Liver (tissue), 9 donors: ENCODE measurements around the gene TRPT1. TPM values are rescaled to one million over a fixed set of nuclear protein-coding genes. Genes with fewer than 3 reads are reported as not detected.
A peak's percentile ranks its signal among the peaks of the same experiment; 100 is the strongest.

ENCODE experiments used
- DNase-seq: peaks from one replicate; pipeline ENCODE4 v3.0.0-alpha.2; 2017; ENCODE audit warnings: low spot score
- H3K27ac ChIP-seq, 2 donors: one replicate each; pipeline ENCODE4 v1.7.0; 2013; ENCODE audit warnings: inconsistent platforms in 2 of 2, low read length in 2 of 2, control low read depth in 1 of 2, low read depth in 1 of 2, mild to moderate bottlenecking in 1 of 2
- H3K27me3 ChIP-seq, 4 donors: one replicate each; pipeline versions ENCODE4 v1.6.1 to v1.7.0; 2013; ENCODE audit warnings: low read length in 3 of 4, inconsistent platforms in 1 of 4, mild to moderate bottlenecking in 1 of 4, moderate library complexity in 1 of 4; ENCODE audit not compliant: control insufficient read depth in 4 of 4, insufficient read depth in 4 of 4
- H3K36me3 ChIP-seq, 4 donors: one replicate each; pipeline versions ENCODE4 v1.6.1 to v1.7.0; 2013; ENCODE audit warnings: low read length in 3 of 4, mild to moderate bottlenecking in 3 of 4, low read depth in 1 of 4, moderate library complexity in 1 of 4; ENCODE audit not compliant: control insufficient read depth in 4 of 4, insufficient read depth in 3 of 4
- H3K4me1 ChIP-seq, 4 donors: one replicate each; pipeline versions ENCODE4 v1.6.1 to v1.7.0; 2013; ENCODE audit warnings: low read length in 3 of 4, mild to moderate bottlenecking in 3 of 4, moderate library complexity in 1 of 4; ENCODE audit not compliant: control insufficient read depth in 4 of 4, insufficient read depth in 4 of 4
- H3K4me3 ChIP-seq, 3 donors: one replicate each; pipeline versions ENCODE4 v1.6.1 to v1.7.0; 2013; ENCODE audit warnings: low read length in 3 of 3, control low read depth in 1 of 3, low read depth in 1 of 3, mild to moderate bottlenecking in 1 of 3
- H3K9ac ChIP-seq, 2 donors: one replicate each; pipeline ENCODE4 v1.7.0; 2013; ENCODE audit warnings: low read length in 2 of 2, mild to moderate bottlenecking in 2 of 2, moderate library complexity in 2 of 2, control low read depth in 1 of 2, low read depth in 1 of 2
- H3K9me3 ChIP-seq, 4 donors: one replicate each; pipeline versions ENCODE4 v1.6.1 to v1.7.0; 2013; ENCODE audit warnings: low read length in 3 of 4; ENCODE audit not compliant: control insufficient read depth in 4 of 4
- ATF3 ChIP-seq: IDR thresholded peaks from 2 replicates; pipeline ENCODE4 v1.6.1; 2016; ENCODE audit warnings: antibody characterized with exemption
- CTCF ChIP-seq: fragments of 150-350 bp; IDR thresholded peaks from 2 replicates; pipeline ENCODE4 v1.5.1; 2017; ENCODE audit warnings: improper control_type of control experiment, low read depth, low read length; ENCODE audit not compliant: missing input control
- EGR1 ChIP-seq, 2 donors: IDR thresholded peaks; 2 replicates each; pipeline ENCODE4 v1.6.1; 2016 to 2018; ENCODE audit warnings: antibody characterized with exemption in 2 of 2, low read depth in 2 of 2
- FOXA1 ChIP-seq: IDR thresholded peaks from 2 replicates; pipeline ENCODE4 v1.6.1; 2016; ENCODE audit warnings: antibody characterized with exemption
- FOXA2 ChIP-seq: IDR thresholded peaks from 2 replicates; pipeline ENCODE4 v1.6.1; 2016; ENCODE audit warnings: antibody characterized with exemption
- GABPA ChIP-seq, 2 donors: IDR thresholded peaks in 1 of 2; conservative IDR thresholded peaks in 1 of 2; 2 replicates each; pipeline ENCODE4 v1.6.1; 2016; ENCODE audit warnings: antibody characterized with exemption in 2 of 2, mild to moderate bottlenecking in 1 of 2, moderate library complexity in 1 of 2
- HNF4A ChIP-seq, 2 donors: conservative IDR thresholded peaks; 2 replicates each; pipeline ENCODE4 v1.6.1; 2016; ENCODE audit warnings: antibody characterized with exemption in 2 of 2, mild to moderate bottlenecking in 2 of 2
- HNF4G ChIP-seq: IDR thresholded peaks from 2 replicates; pipeline ENCODE4 v1.6.1; 2016; ENCODE audit warnings: antibody characterized with exemption
- JUND ChIP-seq, 2 donors: IDR thresholded peaks; 2 replicates each; pipeline ENCODE4 v1.6.1; 2016; ENCODE audit warnings: antibody characterized with exemption in 2 of 2
- MAX ChIP-seq: IDR thresholded peaks from 2 replicates; pipeline ENCODE4 v1.6.1; 2016; ENCODE audit warnings: antibody characterized with exemption
- NR2F2 ChIP-seq: IDR thresholded peaks from 2 replicates; pipeline ENCODE4 v1.6.1; 2016; ENCODE audit warnings: antibody characterized with exemption
- RAD21 ChIP-seq, 2 donors: IDR thresholded peaks; 2 replicates each; pipeline ENCODE4 v1.6.1; 2016; ENCODE audit warnings: antibody characterized with exemption in 2 of 2, mild to moderate bottlenecking in 2 of 2
- REST ChIP-seq: IDR thresholded peaks from 2 replicates; pipeline ENCODE4 v1.6.1; 2016; ENCODE audit warnings: antibody characterized with exemption, mild to moderate bottlenecking
- RXRA ChIP-seq, 2 donors: IDR thresholded peaks; 2 replicates each; pipeline ENCODE4 v1.6.1; 2017 to 2018; ENCODE audit warnings: antibody characterized with exemption in 2 of 2, mild to moderate bottlenecking in 1 of 2
- SP1 ChIP-seq: IDR thresholded peaks from 2 replicates; pipeline ENCODE4 v1.6.1; 2018; ENCODE audit warnings: antibody characterized with exemption, mild to moderate bottlenecking
- TAF1 ChIP-seq: conservative IDR thresholded peaks from 2 replicates; pipeline ENCODE4 v1.6.1; 2016; ENCODE audit warnings: antibody characterized with exemption, mild to moderate bottlenecking
- YY1 ChIP-seq: IDR thresholded peaks from 2 replicates; pipeline ENCODE4 v1.6.1; 2016; ENCODE audit warnings: antibody characterized with exemption, mild to moderate bottlenecking
- WGBS: extraction: QIAGEN DNeasy Blood & Tissue Kit; methylation state at CpG from one replicate; pipeline ENCODE4 v1.1.7; 2013; 5-methylcytosine and 5-hydroxymethylcytosine counted together
- polyA plus RNA-seq, 2 donors: library from polyadenylated mRNA; stranded (reverse) in 1 of 2; unstranded in 1 of 2; fragments of 200-250 nt in 1 of 2; fragments of >200 nt in 1 of 2; fragmentation: Nextera tagmentation in 1 of 2; extraction: Ambion mirVana in 1 of 2; gene quantifications; one replicate each; pipeline versions ENCODE4 v1.2.1 to v1.2.3, GENCODE V29; 2013 to 2015
- total RNA-seq, 2 donors: library from RNA; depleted of rRNA; stranded (reverse); fragments of >200 nt; gene quantifications; one replicate each; pipeline ENCODE4 v1.2.3, GENCODE V29; 2014
- donor health status: healthy.
- donor health status: healthy.
- donor health status: healthy.
- donor health status: healthy.
- donor health status: healthy.

TRPT1 gene
- total and polyA plus RNA-seq, 4 donors, result 14.0 to 37.8 (median 20.8) TPM

GRCh38 chr11:64240435-64241240 is 14.7 kb upstream of the TRPT1 start, which contains the start of gene FKBP2:
TSS of gene FKBP2 (plus strand) at chr11:64241095. CDS start at chr11:64242388, 1,293 bp downstream.
- no peaks in the 10 kb centered on the region for H3K27me3 ChIP-seq
- peak within 1 kb of the TSS; percentile 85 to 91 for H3K9ac ChIP-seq
- H3K36me3 ChIP-seq, result peaks cover 0 to 6% (median 4%) of the 10 kb centered on the region in 4 donors
- no peaks in the 10 kb centered on the region for H3K9me3 ChIP-seq
- H3K4me1 ChIP-seq, result peaks cover 21 to 59% (median 41%) of the 10 kb centered on the region in 4 donors
- 1% methylated on average over 58 of the region's 58 CpGs for WGBS
- peak within 1 kb of the TSS; percentile 74 to 94 (median 80) for H3K4me3 ChIP-seq
- peak within 1 kb of the TSS; percentile 97 to 99 for H3K27ac ChIP-seq
- TF ChIP-seq RXRA (IDR thresholded peaks at IDR 0.05) (peak; percentile 59 to 68), YY1 (peak; percentile 29), SP1 (no peak), FOXA2 (peak; percentile 21), REST (peak; percentile 91), CTCF (no peak), EGR1 (IDR thresholded peaks at IDR 0.05; ENCODE audit: low read depth in 2 of 2) (peak; percentile 71 to 91), RAD21 (IDR thresholded peaks at IDR 0.05) (no peak), NR2F2 (peak; percentile 63), TAF1 (peak; percentile 80), GABPA (IDR thresholded peaks at IDR 0.05 in 1 of 2, conservative IDR thresholded peaks at IDR 0.05 in 1 of 2) (peak; percentile 90 to 97)
- peak; percentile 95 for DNase-seq

- no peaks in the 10 kb centered on the region for H3K9me3 ChIP-seq
- peak overlapping the region in 2 of 3 donors; percentile 74 to 77 for H3K4me3 ChIP-seq
- H3K9ac ChIP-seq, result peak overlapping the region in 1 of 2 donors; percentile 85
- no peaks in the 10 kb centered on the region for H3K27me3 ChIP-seq
- peaks cover 0 to 6% (median 4%) of the 10 kb centered on the region in 4 donors for H3K36me3 ChIP-seq
- peaks cover 23 to 59% (median 41%) of the 10 kb centered on the region in 4 donors for H3K4me1 ChIP-seq
- no peak for DNase-seq
- H3K27ac ChIP-seq, result peak overlapping the region; percentile 97 to 99
- WGBS, result 79% methylated on average over 11 of the region's 11 CpGs
- no peak for TF ChIP-seq GABPA (IDR thresholded peaks at IDR 0.05 in 1 of 2, conservative IDR thresholded peaks at IDR 0.05 in 1 of 2)
- TF ChIP-seq REST, result no peak
- no peak for TF ChIP-seq MAX
- no peak for TF ChIP-seq TAF1
- TF ChIP-seq JUND (IDR thresholded peaks at IDR 0.05), result no peak
- no peak for TF ChIP-seq RAD21 (IDR thresholded peaks at IDR 0.05)
- no peak for TF ChIP-seq FOXA2
- no peak for TF ChIP-seq HNF4G
- TF ChIP-seq EGR1 (IDR thresholded peaks at IDR 0.05; ENCODE audit: low read depth in 2 of 2), result no peak
- no peak for TF ChIP-seq ATF3
- no peak for TF ChIP-seq SP1
- TF ChIP-seq HNF4A (conservative IDR thresholded peaks at IDR 0.05), result no peak
- TF ChIP-seq FOXA1, result no peak
- TF ChIP-seq YY1, result no peak
- TF ChIP-seq NR2F2, result no peak
These were observed 13.9 kb upstream of the TRPT1 start for GRCh38 chr11:64239662-64240434.
